Mesenchymal stem cell (in vitro differentiated cells and primary cell): ENCODE results near the gene SNRPD3.
"Not testable (repeated sequence)": the region's sequence is repeated elsewhere in the genome, so short reads cannot be mapped to it uniquely, and the experiment has no call there.

Experiments used
- DNase-seq: peaks from one replicate; pipeline ENCODE4 v3.0.0-alpha.2; 2013
- H2AFZ ChIP-seq: one replicate; pipeline ENCODE4 v1.6.1; 2013; ENCODE audit warnings: low read depth, mild to moderate bottlenecking, control low read depth, inconsistent platforms, low read length, moderate library complexity
- H2AK5ac ChIP-seq: 2 replicates; pipeline ENCODE4 v1.6.1; 2013; ENCODE audit warnings: low read length, moderate library complexity, mild to moderate bottlenecking, inconsistent platforms; ENCODE audit not compliant: severe bottlenecking
- H2BK120ac ChIP-seq: one replicate; pipeline ENCODE4 v1.6.1; 2013; ENCODE audit warnings: low read depth, mild to moderate bottlenecking, inconsistent platforms, low read length, moderate library complexity
- H2BK12ac ChIP-seq, 2 experiments: one replicate each; pipeline ENCODE4 v1.6.1; 2013; ENCODE audit warnings: inconsistent platforms in 2 of 2, low read length in 2 of 2, mild to moderate bottlenecking in 2 of 2, moderate library complexity in 2 of 2, control low read depth in 1 of 2
- H2BK15ac ChIP-seq: one replicate; pipeline ENCODE4 v1.6.1; 2013; ENCODE audit warnings: mild to moderate bottlenecking, low read depth, inconsistent platforms; ENCODE audit not compliant: poor library complexity, severe bottlenecking
- H2BK5ac ChIP-seq: 2 replicates; pipeline ENCODE4 v1.6.1; 2013; ENCODE audit warnings: low read depth, mild to moderate bottlenecking, low read length, control low read depth, inconsistent platforms; ENCODE audit not compliant: poor library complexity, severe bottlenecking
- H3K14ac ChIP-seq, 2 experiments: one replicate each; pipeline ENCODE4 v1.6.1; 2013; ENCODE audit warnings: inconsistent platforms in 2 of 2, low read length in 2 of 2, control low read depth in 1 of 2, mild to moderate bottlenecking in 1 of 2, moderate library complexity in 1 of 2
- H3K18ac ChIP-seq, 2 experiments: one replicate each; pipeline ENCODE4 v1.6.1; 2013; ENCODE audit warnings: inconsistent platforms in 2 of 2, low read length in 2 of 2, control low read depth in 1 of 2, low read depth in 1 of 2, mild to moderate bottlenecking in 1 of 2
- H3K23ac ChIP-seq, 2 experiments: one replicate each; pipeline ENCODE4 v1.6.1; 2013; ENCODE audit warnings: inconsistent platforms in 2 of 2, low read length in 2 of 2, mild to moderate bottlenecking in 2 of 2, moderate library complexity in 2 of 2, control low read depth in 1 of 2
- H3K27ac ChIP-seq: 2 replicates; pipeline ENCODE4 v1.5.1; 2013; ENCODE audit warnings: mild to moderate bottlenecking, moderate library complexity, low read length, control low read depth, inconsistent platforms; ENCODE audit not compliant: poor library complexity, severe bottlenecking
- H3K27me3 ChIP-seq, 2 experiments: 2 replicates each; pipeline versions ENCODE4 v1.6.1 to v1.7.0; 2013; ENCODE audit warnings: low read length in 2 of 2, mild to moderate bottlenecking in 2 of 2, moderate library complexity in 2 of 2, control low read depth in 1 of 2, inconsistent platforms in 1 of 2; ENCODE audit not compliant: control insufficient read depth in 1 of 2, insufficient read depth in 1 of 2
- H3K36me3 ChIP-seq, 2 experiments: 2 replicates each; pipeline versions ENCODE4 v1.6.1 to v1.7.0; 2013; ENCODE audit warnings: low read length in 2 of 2, control low read depth in 1 of 2, inconsistent platforms in 1 of 2, low read depth in 1 of 2, mild to moderate bottlenecking in 1 of 2; ENCODE audit not compliant: insufficient read depth in 2 of 2, control insufficient read depth in 1 of 2
- H3K4ac ChIP-seq, 2 experiments: one replicate each; pipeline ENCODE4 v1.6.1; 2013; ENCODE audit warnings: inconsistent platforms in 2 of 2, low read length in 2 of 2, mild to moderate bottlenecking in 2 of 2, moderate library complexity in 2 of 2, control low read depth in 1 of 2, low read depth in 1 of 2
- H3K4me1 ChIP-seq: 2 replicates; pipeline ENCODE4 v1.6.1; 2013; ENCODE audit warnings: low read depth, low read length, control low read depth; ENCODE audit not compliant: control insufficient read depth, insufficient read depth
- H3K4me2 ChIP-seq: 2 replicates; pipeline ENCODE4 v1.6.1; 2013; ENCODE audit warnings: low read length, mild to moderate bottlenecking, inconsistent platforms; ENCODE audit not compliant: poor library complexity, severe bottlenecking
- H3K4me3 ChIP-seq, 2 experiments: 2 replicates each; pipeline versions ENCODE4 v1.5.1 to v1.7.0; 2013; ENCODE audit warnings: low read length in 2 of 2, mild to moderate bottlenecking in 2 of 2, control low read depth in 1 of 2, low read depth in 1 of 2; ENCODE audit not compliant: insufficient read depth in 1 of 2
- H3K79me1 ChIP-seq: replicated peaks from 2 replicates; pipeline ENCODE4 v1.6.1; 2013; ENCODE audit warnings: mild to moderate bottlenecking, control low read depth, low read length, inconsistent platforms; ENCODE audit not compliant: poor library complexity, severe bottlenecking
- H3K9ac ChIP-seq: 2 replicates; pipeline ENCODE4 v1.7.0; 2013; ENCODE audit warnings: mild to moderate bottlenecking, low read length, moderate library complexity
- H3K9me3 ChIP-seq: 2 replicates; pipeline ENCODE4 v1.7.0; 2013; ENCODE audit warnings: mild to moderate bottlenecking, low read length; ENCODE audit not compliant: control insufficient read depth
- H4K8ac ChIP-seq: one replicate; pipeline ENCODE4 v1.6.1; 2013; ENCODE audit warnings: inconsistent platforms, mild to moderate bottlenecking, low read length, moderate library complexity
- H4K91ac ChIP-seq: one replicate; pipeline ENCODE4 v1.6.1; 2013; ENCODE audit warnings: mild to moderate bottlenecking, low read length, inconsistent platforms
- WGBS: methylation state at CpG from one replicate; pipeline ENCODE4 v1.1.7; 2013; ENCODE audit warnings: mixed read lengths; 5-methylcytosine and 5-hydroxymethylcytosine counted together

The SNRPD3 gene

DNA sequence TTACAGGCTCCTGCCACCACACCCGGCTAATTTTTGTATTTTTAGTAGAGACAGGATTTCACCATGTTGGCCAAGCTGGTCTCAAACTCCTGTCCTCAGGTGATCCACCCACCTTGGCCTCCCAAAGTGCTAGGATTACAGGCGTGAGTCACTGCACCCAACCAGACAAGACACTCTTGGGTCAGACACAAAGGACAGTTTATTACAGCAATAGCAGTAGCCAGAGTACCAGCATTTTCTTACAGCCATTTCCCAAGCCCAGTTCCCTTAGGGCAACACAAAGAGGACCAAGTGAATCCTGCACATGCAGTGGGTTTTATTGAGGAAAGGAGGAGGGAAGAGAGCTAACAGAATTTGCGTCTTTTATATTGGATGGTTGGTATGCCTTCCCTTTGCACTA lies 24.8 kb upstream of the SNRPD3 start:
- H3K14ac ChIP-seq, H3K4me1 ChIP-seq: not testable (repeated sequence)

DNA sequence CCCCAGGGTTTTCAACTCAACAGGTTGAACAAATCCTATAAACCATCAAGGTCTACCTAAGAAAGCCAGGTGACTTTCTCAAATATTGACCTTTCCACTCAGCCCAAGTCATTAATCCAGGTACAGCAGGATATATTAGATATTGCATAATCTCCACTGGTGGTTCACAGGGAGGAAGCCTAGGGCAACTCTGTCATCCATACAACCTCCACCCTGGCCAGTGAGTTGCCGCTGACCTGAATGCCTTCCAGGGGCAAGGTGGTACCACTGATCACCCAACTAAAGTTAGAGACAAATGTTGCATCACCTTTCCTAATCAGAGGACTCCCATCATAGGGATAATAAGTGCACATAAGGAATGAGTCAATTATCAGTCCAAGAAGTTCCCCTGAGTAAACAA lies 23.7 kb upstream of the SNRPD3 start:
- peaks cover 0 to 5% of the 10 kb centered on the region in 2 experiments for H3K27me3 ChIP-seq
- no peak overlapping the region for H2BK5ac ChIP-seq
- WGBS, result 85% methylated on average over 1 of the region's 1 CpG

More for the DNA sequence above, 24.8 kb upstream of the SNRPD3 start:
- H3K23ac ChIP-seq, H3K36me3 ChIP-seq, H2AK5ac ChIP-seq, H2BK120ac ChIP-seq, H4K8ac ChIP-seq, H3K27ac ChIP-seq, H3K4ac ChIP-seq, DNase-seq, H3K9ac ChIP-seq, H3K4me2 ChIP-seq, H4K91ac ChIP-seq, H3K79me1 ChIP-seq, H2BK5ac ChIP-seq, H3K18ac ChIP-seq, H3K4me3 ChIP-seq, H3K9me3 ChIP-seq, H3K27me3 ChIP-seq, H2BK12ac ChIP-seq, H2BK15ac ChIP-seq, H2AFZ ChIP-seq: not testable (repeated sequence)
- 80% methylated on average over 3 of the region's 3 CpGs for WGBS

DNA sequence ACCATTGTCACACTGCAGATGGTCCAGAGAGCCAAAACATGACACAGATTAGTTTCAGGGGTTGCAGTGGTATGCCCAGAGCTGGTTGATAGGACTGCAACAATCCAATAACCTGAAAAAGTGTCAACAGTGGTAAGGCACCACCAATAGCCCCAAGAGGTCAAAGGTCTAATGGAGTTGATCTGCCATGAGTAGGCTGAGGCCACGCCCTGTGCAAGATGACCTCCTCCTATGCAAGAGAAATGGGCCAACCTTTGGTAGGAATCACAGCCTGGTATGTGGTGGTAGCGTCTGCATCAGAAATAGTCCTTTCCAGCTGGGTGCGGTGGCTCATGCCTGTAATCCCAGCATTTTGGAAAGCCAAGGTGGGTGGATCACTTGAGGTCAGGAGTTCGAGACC lies 20.5 kb upstream of the SNRPD3 start:
- Histone ChIP-seq H3K4me1 (no peaks in the 10 kb centered on the region), H2AFZ (no peak overlapping the region), H3K23ac (no peak overlapping the region), H3K14ac (no peak overlapping the region), H3K79me1 (peaks cover 2% of the 10 kb centered on the region), H3K4me3 (no peak overlapping the region), H4K91ac (no peak overlapping the region), H3K9me3 (no peaks in the 10 kb centered on the region), H3K4ac (no peak overlapping the region), H3K9ac (no peak overlapping the region), H3K4me2 (no peak overlapping the region), H2BK15ac (no peak overlapping the region), H3K27ac (no peak overlapping the region), H3K27me3 (peaks cover 0 to 5% of the 10 kb centered on the region in 2 experiments), H2BK120ac (no peak overlapping the region), H2BK5ac (no peak overlapping the region), H3K18ac (no peak overlapping the region), H4K8ac (no peak overlapping the region), H2BK12ac (no peak overlapping the region), H3K36me3 (peaks cover 8 to 13% of the 10 kb centered on the region in 2 experiments), H2AK5ac (no peak overlapping the region)
- DNase-seq, result no peak
- WGBS, result 94% methylated on average over 3 of the region's 4 CpGs

More for the DNA sequence above, 23.7 kb upstream of the SNRPD3 start:
- no peak overlapping the region for H2AFZ ChIP-seq
- no peak overlapping the region for H3K9ac ChIP-seq
- H2AK5ac ChIP-seq, result no peak overlapping the region
- H3K23ac ChIP-seq, result no peak overlapping the region
- no peak overlapping the region for H2BK12ac ChIP-seq
- no peak for DNase-seq
- H3K4me1 ChIP-seq, result no peaks in the 10 kb centered on the region
- H2BK120ac ChIP-seq, result no peak overlapping the region
- no peak overlapping the region for H4K8ac ChIP-seq
- no peak overlapping the region for H3K18ac ChIP-seq
- H2BK15ac ChIP-seq, result no peak overlapping the region
- H3K27ac ChIP-seq, result no peak overlapping the region
- H3K14ac ChIP-seq, result no peak overlapping the region
- H3K4me3 ChIP-seq, result no peak overlapping the region
- H4K91ac ChIP-seq, result no peak overlapping the region
- no peak overlapping the region for H3K4ac ChIP-seq
- no peaks in the 10 kb centered on the region for H3K9me3 ChIP-seq
- H3K36me3 ChIP-seq, result no peaks in the 10 kb centered on the region
- no peak overlapping the region for H3K4me2 ChIP-seq
- H3K79me1 ChIP-seq, result no peaks in the 10 kb centered on the region

DNA sequence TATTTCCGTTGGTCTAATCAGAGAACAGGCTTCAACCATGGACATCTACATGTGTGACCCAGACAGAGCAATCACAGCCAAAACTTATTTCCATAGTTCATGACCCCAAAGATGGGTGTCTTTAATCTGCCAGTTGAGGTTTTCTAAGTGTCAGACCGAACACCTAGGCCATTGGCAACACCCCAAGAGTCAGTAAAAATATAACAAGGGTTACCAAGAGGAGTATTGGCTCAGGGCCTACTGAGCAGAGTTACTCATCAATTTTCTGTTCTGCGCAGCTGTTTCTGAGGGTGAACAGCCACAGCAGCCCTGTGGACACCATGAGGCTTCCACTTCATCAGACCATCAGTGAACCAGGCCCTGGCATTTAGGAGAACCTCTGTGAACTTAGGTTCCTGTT lies 19.7 kb upstream of the SNRPD3 start:
- peaks cover 4% of the 10 kb centered on the region for H3K79me1 ChIP-seq

More for the DNA sequence above, 19.7 kb upstream of the SNRPD3 start:
- no peak overlapping the region for H3K4me3 ChIP-seq
- H2AFZ ChIP-seq, result no peak overlapping the region
- H3K27me3 ChIP-seq, result peaks cover 0 to 5% of the 10 kb centered on the region in 2 experiments
- no peak overlapping the region for H2BK15ac ChIP-seq
- no peak overlapping the region for H3K27ac ChIP-seq
- no peak overlapping the region for H2BK5ac ChIP-seq
- peaks cover 16 to 20% of the 10 kb centered on the region in 2 experiments for H3K36me3 ChIP-seq
- no peak overlapping the region for H3K23ac ChIP-seq
- no peak overlapping the region for H2BK12ac ChIP-seq
- no peak for DNase-seq
- no peak overlapping the region for H4K91ac ChIP-seq
- H3K4me1 ChIP-seq, result no peaks in the 10 kb centered on the region
- no peak overlapping the region for H3K18ac ChIP-seq
- H3K4me2 ChIP-seq, result no peak overlapping the region
- H2BK120ac ChIP-seq, result no peak overlapping the region
- 80% methylated on average over 3 of the region's 3 CpGs for whole genome bisulfite sequencing
- no peak overlapping the region for H3K4ac ChIP-seq
- no peaks in the 10 kb centered on the region for H3K9me3 ChIP-seq
- H2AK5ac ChIP-seq, result no peak overlapping the region
- no peak overlapping the region for H3K14ac ChIP-seq
- H3K9ac ChIP-seq, result no peak overlapping the region
- H4K8ac ChIP-seq, result no peak overlapping the region
